Measurements from ENCODE around the gene GPR142.

DNA sequence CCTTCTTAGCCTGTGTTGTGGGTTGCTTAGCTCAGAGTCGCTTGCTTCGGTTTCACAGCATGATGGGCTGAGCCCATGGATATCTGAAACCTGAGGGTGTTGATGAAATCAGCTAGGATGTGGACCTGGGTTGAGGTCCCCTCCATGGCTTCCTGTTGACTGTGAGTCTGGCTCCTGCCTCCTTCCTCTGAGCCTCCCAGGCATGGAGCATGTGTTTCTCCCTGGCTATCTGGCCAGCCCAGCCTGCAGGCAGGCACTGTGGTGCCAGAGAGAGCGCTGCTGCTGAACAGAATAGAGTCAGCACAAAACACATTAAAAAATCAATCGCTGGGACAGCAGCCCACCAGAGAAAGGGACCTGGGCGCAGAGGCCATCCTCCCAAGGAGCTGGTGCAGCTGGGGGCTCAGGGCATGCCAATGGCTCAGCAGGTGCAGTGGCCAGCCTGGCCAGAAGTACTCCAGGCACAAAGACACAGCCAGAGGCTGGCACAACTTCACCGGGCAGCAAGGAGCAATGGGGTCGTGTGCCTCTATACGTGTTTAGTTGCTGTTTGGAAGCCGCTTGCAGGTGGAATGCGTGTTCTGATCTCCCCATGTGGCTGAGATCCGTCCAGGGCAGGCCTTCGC lies 36.3 kb downstream of the GPR142 start:
- TF ChIP-seq POLR2AphosphoS5 (IDR thresholded peaks at IDR 0.05; ENCODE audit: low read depth, low read length) (no peak), POLR2A (IDR thresholded peaks at IDR 0.05; ENCODE audit: control extremely low read depth in 1 of 2, low read depth in 2 of 2, low read length in 2 of 2) (no peak), SRF (IDR thresholded peaks at IDR 0.05; ENCODE audit: low read depth, low read length) (no peak), CHD2 (IDR thresholded peaks at IDR 0.05; ENCODE audit: low read length) (no peak), PHF8 (conservative IDR thresholded peaks at IDR 0.05; ENCODE audit: low read depth, low read length) (no peak), YY1 (IDR thresholded peaks at IDR 0.05; ENCODE audit: low read depth, low read length) (no peak), TEAD4 (IDR thresholded peaks at IDR 0.05; ENCODE audit: low read depth, low read length) (no peak)
- TF ChIP-seq, protein P1, sequence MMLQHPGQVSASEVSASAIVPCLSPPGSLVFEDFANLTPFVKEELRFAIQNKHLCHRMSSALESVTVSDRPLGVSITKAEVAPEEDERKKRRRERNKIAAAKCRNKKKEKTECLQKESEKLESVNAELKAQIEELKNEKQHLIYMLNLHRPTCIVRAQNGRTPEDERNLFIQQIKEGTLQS (IDR thresholded peaks at IDR 0.05; ENCODE audit: insufficient read depth, low read depth, low read length), result no peak
- TF ChIP-seq, protein P2, sequence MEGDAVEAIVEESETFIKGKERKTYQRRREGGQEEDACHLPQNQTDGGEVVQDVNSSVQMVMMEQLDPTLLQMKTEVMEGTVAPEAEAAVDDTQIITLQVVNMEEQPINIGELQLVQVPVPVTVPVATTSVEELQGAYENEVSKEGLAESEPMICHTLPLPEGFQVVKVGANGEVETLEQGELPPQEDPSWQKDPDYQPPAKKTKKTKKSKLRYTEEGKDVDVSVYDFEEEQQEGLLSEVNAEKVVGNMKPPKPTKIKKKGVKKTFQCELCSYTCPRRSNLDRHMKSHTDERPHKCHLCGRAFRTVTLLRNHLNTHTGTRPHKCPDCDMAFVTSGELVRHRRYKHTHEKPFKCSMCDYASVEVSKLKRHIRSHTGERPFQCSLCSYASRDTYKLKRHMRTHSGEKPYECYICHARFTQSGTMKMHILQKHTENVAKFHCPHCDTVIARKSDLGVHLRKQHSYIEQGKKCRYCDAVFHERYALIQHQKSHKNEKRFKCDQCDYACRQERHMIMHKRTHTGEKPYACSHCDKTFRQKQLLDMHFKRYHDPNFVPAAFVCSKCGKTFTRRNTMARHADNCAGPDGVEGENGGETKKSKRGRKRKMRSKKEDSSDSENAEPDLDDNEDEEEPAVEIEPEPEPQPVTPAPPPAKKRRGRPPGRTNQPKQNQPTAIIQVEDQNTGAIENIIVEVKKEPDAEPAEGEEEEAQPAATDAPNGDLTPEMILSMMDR (IDR thresholded peaks at IDR 0.05; ENCODE audit: control extremely low read depth in 1 of 3, insufficient read depth in 1 of 3, low read depth in 1 of 3, low read length in 3 of 3), result no peak
- TF ChIP-seq, protein P3, sequence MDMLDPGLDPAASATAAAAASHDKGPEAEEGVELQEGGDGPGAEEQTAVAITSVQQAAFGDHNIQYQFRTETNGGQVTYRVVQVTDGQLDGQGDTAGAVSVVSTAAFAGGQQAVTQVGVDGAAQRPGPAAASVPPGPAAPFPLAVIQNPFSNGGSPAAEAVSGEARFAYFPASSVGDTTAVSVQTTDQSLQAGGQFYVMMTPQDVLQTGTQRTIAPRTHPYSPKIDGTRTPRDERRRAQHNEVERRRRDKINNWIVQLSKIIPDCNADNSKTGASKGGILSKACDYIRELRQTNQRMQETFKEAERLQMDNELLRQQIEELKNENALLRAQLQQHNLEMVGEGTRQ (IDR thresholded peaks at IDR 0.05; ENCODE audit: low read length), result no peak

Data from H1 (cell line).